K562 (cell line): Measurements from ENCODE around the gene DENR. TPM values are rescaled to one million over a fixed set of nuclear protein-coding genes. Genes with fewer than 3 reads are reported as not detected.

Experiments
- BRCA1 ChIP-seq, 2 experiments: fragments of 450-650 bp in 1 of 2; sonication (generic) in 1 of 2; formaldehyde crosslinking in 1 of 2; IDR thresholded peaks; 2 replicates each; pipeline versions ENCODE4 v1.5.0 to v1.6.1; 2017 to 2020; ENCODE audit warnings: mild to moderate bottlenecking in 1 of 2, missing genetic modification reagents in 1 of 2
- CHAMP1 ChIP-seq: fragments of 450-650 bp; IDR thresholded peaks from 2 replicates; pipeline ENCODE4 v1.6.1; 2016; ENCODE audit warnings: mild to moderate bottlenecking
- COPS2 ChIP-seq: fragments of 450-650 bp; conservative IDR thresholded peaks from 2 replicates; pipeline ENCODE4 v1.6.1; 2016; ENCODE audit warnings: mild to moderate bottlenecking, moderate library complexity
- DNMT1 ChIP-seq: fragments of 450-650 bp; IDR thresholded peaks from 2 replicates; pipeline ENCODE4 v1.6.1; 2016; ENCODE audit warnings: antibody characterized with exemption, mild to moderate bottlenecking
- E2F8 ChIP-seq: fragments of 450-650 bp; IDR thresholded peaks from 2 replicates; pipeline ENCODE4 v1.7.1; 2018; ENCODE audit warnings: mild to moderate bottlenecking, low read depth; ENCODE audit not compliant: partially characterized antibody
- EGR1 ChIP-seq: fragments of 450-650 bp; conservative IDR thresholded peaks from 2 replicates; pipeline ENCODE4 v1.6.1; 2017; ENCODE audit warnings: mild to moderate bottlenecking
- FOXK2 ChIP-seq, 2 experiments: fragments of 450-650 bp; IDR thresholded peaks in 1 of 2; conservative IDR thresholded peaks in 1 of 2; 2 replicates each; pipeline ENCODE4 v1.6.1; 2016; ENCODE audit warnings: low read depth in 2 of 2, mild to moderate bottlenecking in 1 of 2
- FUS ChIP-seq: fragments of 200-400 bp; formaldehyde crosslinking; optimal IDR thresholded peaks from 2 replicates; pipeline ENCODE3; 2017; ENCODE audit warnings: low read depth, low read length
- HINFP ChIP-seq: fragments of 450-650 bp; conservative IDR thresholded peaks from 2 replicates; pipeline ENCODE4 v1.6.1; 2016; ENCODE audit warnings: missing genetic modification characterization, low read depth, mild to moderate bottlenecking, control low read depth, missing compliant biosample characterization
- HLTF ChIP-seq: fragments of 450-650 bp; IDR thresholded peaks from 2 replicates; pipeline ENCODE4 v1.6.1; 2016
- MTA2 ChIP-seq: fragments of 450-650 bp; IDR thresholded peaks from 2 replicates; pipeline ENCODE4 v1.6.1; 2016; ENCODE audit warnings: low read depth
- RBM34 ChIP-seq: fragments of 200-400 bp; formaldehyde crosslinking; IDR thresholded peaks from 2 replicates; pipeline ENCODE4 v1.6.1; 2018; ENCODE audit warnings: low read length, borderline replicate concordance; ENCODE audit not compliant: insufficient read depth
- TAL1 ChIP-seq: fragments of 450-650 bp; IDR thresholded peaks from 2 replicates; pipeline ENCODE4 v1.6.1; 2016; ENCODE audit warnings: mild to moderate bottlenecking
- TFAM ChIP-seq: fragments of 250-450 bp; sonication (Bioruptor Pico); conservative IDR thresholded peaks from 2 replicates; pipeline ENCODE4 v1.5.0; 2021; ENCODE audit warnings: mild to moderate bottlenecking, moderate library complexity
- USF1 ChIP-seq: sonication (generic); formaldehyde crosslinking; IDR thresholded peaks from 2 replicates; pipeline ENCODE4 v1.9.0; 2022; ENCODE audit warnings: mild to moderate bottlenecking, missing genetic modification reagents
- ZNF316 ChIP-seq: fragments of 450-650 bp; IDR thresholded peaks from 2 replicates; pipeline ENCODE4 v1.6.1; 2016
- ZNF408 ChIP-seq: fragments of 250-450 bp; sonication (Bioruptor Pico); IDR thresholded peaks from 2 replicates; pipeline ENCODE4 v1.4.0; 2020; ENCODE audit warnings: low read depth, mild to moderate bottlenecking, moderate library complexity
- polyA plus RNA-seq, 8 experiments: library from polyadenylated mRNA; depleted of rRNA in 4 of 8; stranded (reverse) in 5 of 8; unstranded in 3 of 8; fragments of >200 nt; fragmentation: Nextera tagmentation in 2 of 8; fragmentation: Illumina TruSeq in 1 of 8; extraction: Ambion mirVana in 2 of 8; extraction: Trizol in 1 of 8; gene quantifications; 2 replicates each; pipeline versions ENCODE4 v1.2.1 to v1.2.3, GENCODE V29; 2011 to 2014; ENCODE audit warnings: inconsistent platforms in 1 of 8, missing spikeins in 1 of 8
- total RNA-seq, 7 experiments: library from RNA; depleted of rRNA in 6 of 7; stranded (reverse); fragments of >200 nt in 6 of 7; fragmentation: Illumina TruSeq in 2 of 7; extraction: Trizol in 2 of 7; gene quantifications; 2 replicates each; pipeline versions ENCODE4 v1.2.1 to v1.2.3, GENCODE V29; 2011 to 2021; ENCODE audit warnings: low replicate concordance in 1 of 7
- TF ChIP-seq, protein P1 (sequence below), 3 experiments: fragments of 200-800 bp in 1 of 3; fragments of 250-450 bp in 1 of 3; fragments of 450-650 bp in 1 of 3; sonication (Bioruptor Pico) in 1 of 3; sonication (Bioruptor generic) in 1 of 3; formaldehyde crosslinking in 1 of 3; IDR thresholded peaks; 2 replicates each; pipeline versions ENCODE4 v1.6.1 to v1.8.0; 2016 to 2022; ENCODE audit warnings: mild to moderate bottlenecking in 2 of 3, missing genetic modification characterization in 2 of 3, missing compliant biosample characterization in 1 of 3, moderate library complexity in 1 of 3

The DENR gene
- total and polyA plus RNA-seq, 9 of the 15 experiments (the other 6 are each of a cell fraction or from before 2014, with no cell fraction given): 32.5 to 77.4 (median 54.7) TPM

DNA sequence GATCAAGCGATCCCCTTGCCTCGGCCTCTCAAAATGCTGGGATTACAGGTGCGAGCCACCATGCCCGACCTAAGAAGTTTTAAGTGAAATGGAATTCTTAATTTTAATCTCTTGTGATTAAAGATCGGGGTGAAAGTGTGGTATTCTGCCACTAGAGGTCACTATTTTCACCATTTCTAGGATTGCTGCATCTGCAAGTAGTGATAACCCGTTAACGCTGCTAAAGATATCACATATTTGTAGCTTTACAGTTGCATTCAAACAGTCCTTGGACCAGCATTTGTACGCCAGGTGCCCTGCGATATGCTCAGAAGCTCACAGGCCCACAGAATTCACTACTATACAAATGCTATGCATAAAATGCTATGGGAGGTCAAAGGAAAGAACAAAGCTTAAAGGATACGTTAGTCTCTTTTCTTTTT, 41.1 kb downstream of the DENR start (continued):
- TF ChIP-seq USF1 (CRISPR knock-in tag) (no peak), HLTF (no peak), CHAMP1 (peak; percentile 64; the same call in 1 of the 2 replicates), BRCA1 (IDR thresholded peaks at IDR 0.05) (no peak), BRCA1 (CRISPR knock-in tag; IDR thresholded peaks at IDR 0.05) (no peak), ZNF408 (CRISPR knock-in tag) (no peak), ZNF316 (peak; percentile 54), FOXK2 (conservative IDR thresholded peaks at IDR 0.05 in 1 of 2, IDR thresholded peaks at IDR 0.05 in 1 of 2; ENCODE audit: low read depth in 2 of 2) (no peak), EGR1 (no peak), HINFP (tag) (no peak), TFAM (CRISPR knock-in tag) (no peak), FUS (no peak), E2F8 (no peak), TAL1 (peak; percentile 65; the same call in 1 of the 2 replicates), RBM34 (no peak), MTA2 (0 out of 2 replicates have a peak, but pooled peaks have one; percentile 28), COPS2 (no peak), DNMT1 (no peak)
- TF ChIP-seq, protein P1, sequence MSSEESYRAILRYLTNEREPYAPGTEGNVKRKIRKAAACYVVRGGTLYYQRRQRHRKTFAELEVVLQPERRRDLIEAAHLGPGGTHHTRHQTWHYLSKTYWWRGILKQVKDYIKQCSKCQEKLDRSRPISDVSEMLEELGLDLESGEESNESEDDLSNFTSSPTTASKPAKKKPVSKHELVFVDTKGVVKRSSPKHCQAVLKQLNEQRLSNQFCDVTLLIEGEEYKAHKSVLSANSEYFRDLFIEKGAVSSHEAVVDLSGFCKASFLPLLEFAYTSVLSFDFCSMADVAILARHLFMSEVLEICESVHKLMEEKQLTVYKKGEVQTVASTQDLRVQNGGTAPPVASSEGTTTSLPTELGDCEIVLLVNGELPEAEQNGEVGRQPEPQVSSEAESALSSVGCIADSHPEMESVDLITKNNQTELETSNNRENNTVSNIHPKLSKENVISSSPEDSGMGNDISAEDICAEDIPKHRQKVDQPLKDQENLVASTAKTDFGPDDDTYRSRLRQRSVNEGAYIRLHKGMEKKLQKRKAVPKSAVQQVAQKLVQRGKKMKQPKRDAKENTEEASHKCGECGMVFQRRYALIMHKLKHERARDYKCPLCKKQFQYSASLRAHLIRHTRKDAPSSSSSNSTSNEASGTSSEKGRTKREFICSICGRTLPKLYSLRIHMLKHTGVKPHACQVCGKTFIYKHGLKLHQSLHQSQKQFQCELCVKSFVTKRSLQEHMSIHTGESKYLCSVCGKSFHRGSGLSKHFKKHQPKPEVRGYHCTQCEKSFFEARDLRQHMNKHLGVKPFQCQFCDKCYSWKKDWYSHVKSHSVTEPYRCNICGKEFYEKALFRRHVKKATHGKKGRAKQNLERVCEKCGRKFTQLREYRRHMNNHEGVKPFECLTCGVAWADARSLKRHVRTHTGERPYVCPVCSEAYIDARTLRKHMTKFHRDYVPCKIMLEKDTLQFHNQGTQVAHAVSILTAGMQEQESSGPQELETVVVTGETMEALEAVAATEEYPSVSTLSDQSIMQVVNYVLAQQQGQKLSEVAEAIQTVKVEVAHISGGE (CRISPR knock-in tag; IDR thresholded peaks at IDR 0.05): no peak
